ENCODE measurements around the gene MYOT.

DNA sequence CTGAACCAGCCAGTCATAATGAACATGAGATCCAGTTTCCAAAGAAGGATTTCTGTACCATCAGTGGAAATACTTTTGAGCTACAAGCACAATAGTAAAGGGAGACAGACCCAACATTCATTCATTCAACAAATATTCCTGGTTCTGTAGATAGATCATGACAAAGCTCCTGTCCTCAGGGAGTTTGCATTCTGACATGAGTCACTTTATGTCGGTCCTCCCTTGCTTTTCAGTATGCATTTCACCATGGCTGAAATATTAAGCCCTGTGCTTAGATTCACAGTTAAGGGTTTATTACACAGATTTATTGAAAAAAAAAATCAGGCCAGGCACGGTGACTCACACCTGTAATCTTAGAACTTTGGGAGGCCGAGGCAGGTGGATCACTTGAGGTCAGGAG lies 5.4 kb upstream of the MYOT start:
- TF ChIP-seq POLR2A (IDR thresholded peaks at IDR 0.05; ENCODE audit: low read length) (no peak), GATA1 (IDR thresholded peaks at IDR 0.05; ENCODE audit: low read depth, low read length) (no peak)
